PC-3 (cell line): ENCODE results near the gene NTRK2.

Experiments
- EZH2 ChIP-seq: fragments of 300-600 bp; sonication (generic); IDR thresholded peaks from one replicate; pipeline ENCODE4 v1.6.1; 2017; ENCODE audit warnings: antibody characterized with exemption, mild to moderate bottlenecking, low read length; ENCODE audit not compliant: unreplicated experiment
- EZH2phosphoT487 ChIP-seq: fragments of 300-600 bp; sonication (generic); IDR thresholded peaks from 2 replicates; pipeline ENCODE4 v1.6.1; 2018; ENCODE audit warnings: mild to moderate bottlenecking, antibody characterized with exemption, low read length, borderline replicate concordance
- TF ChIP-seq, protein P1 (sequence below): fragments of 300-600 bp; sonication (generic); conservative IDR thresholded peaks from 2 replicates; pipeline ENCODE4 v1.5.1; 2017; ENCODE audit warnings: antibody characterized with exemption, low read depth, mild to moderate bottlenecking, low read length

DNA sequence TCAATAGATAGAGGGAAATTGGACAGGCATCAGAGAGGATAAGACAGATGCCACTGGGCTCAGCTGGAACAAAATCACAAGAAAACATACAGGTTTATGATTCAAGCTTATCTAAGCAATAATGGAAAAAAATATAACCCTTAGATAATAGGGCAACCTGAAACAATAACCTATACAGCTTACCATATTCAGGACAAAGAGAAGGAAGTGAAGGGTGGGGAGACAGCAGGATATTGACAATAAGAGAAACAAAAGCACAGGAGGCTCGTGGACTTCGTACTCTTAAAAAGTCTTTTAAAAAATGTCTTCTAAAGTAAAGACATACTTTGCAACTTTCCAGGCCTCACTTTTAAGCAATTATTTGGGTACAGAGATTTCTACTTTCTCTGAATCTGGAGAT, 225.3 kb downstream of the NTRK2 start:
- TF ChIP-seq EZH2 (no peak), EZH2phosphoT487 (no peak)
- TF ChIP-seq, protein P1, sequence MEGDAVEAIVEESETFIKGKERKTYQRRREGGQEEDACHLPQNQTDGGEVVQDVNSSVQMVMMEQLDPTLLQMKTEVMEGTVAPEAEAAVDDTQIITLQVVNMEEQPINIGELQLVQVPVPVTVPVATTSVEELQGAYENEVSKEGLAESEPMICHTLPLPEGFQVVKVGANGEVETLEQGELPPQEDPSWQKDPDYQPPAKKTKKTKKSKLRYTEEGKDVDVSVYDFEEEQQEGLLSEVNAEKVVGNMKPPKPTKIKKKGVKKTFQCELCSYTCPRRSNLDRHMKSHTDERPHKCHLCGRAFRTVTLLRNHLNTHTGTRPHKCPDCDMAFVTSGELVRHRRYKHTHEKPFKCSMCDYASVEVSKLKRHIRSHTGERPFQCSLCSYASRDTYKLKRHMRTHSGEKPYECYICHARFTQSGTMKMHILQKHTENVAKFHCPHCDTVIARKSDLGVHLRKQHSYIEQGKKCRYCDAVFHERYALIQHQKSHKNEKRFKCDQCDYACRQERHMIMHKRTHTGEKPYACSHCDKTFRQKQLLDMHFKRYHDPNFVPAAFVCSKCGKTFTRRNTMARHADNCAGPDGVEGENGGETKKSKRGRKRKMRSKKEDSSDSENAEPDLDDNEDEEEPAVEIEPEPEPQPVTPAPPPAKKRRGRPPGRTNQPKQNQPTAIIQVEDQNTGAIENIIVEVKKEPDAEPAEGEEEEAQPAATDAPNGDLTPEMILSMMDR: no peak
